ENCODE measurements around the gene CDC25B. TPM values are rescaled to one million over a fixed set of nuclear protein-coding genes. Genes with fewer than 3 reads are reported as not detected.

CDC25B gene
- total RNA-seq, 1 experiment from 2014 or later, result 69.6 TPM

DNA sequence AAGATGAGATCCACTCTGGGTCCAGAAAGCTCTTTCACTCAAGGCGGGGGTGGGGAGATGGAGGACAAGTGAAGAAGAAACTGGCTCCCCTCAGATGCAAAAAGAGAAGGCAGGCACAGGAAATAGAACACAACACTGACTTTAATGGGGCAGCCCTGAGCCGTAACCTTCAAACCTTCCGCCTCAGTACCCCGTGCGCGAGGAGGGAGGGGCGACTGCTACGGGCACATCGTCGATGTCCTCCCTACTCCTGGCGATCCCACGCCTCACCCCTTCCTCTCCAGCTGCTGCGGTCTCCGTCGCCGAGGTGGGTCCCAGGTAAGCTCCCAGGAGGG, 18.8 kb upstream of the CDC25B start:
- Mint-ChIP-seq H3K27me3 (ENCODE audit: unreplicated experiment) (peaks cover 30% of the 10 kb centered on the region), H3K9me3 (ENCODE audit: low read depth, unreplicated experiment) (no peaks in the 10 kb centered on the region), H3K4me3 (ENCODE audit: low read depth, unreplicated experiment) (peak overlapping the region; percentile 64)

DNA sequence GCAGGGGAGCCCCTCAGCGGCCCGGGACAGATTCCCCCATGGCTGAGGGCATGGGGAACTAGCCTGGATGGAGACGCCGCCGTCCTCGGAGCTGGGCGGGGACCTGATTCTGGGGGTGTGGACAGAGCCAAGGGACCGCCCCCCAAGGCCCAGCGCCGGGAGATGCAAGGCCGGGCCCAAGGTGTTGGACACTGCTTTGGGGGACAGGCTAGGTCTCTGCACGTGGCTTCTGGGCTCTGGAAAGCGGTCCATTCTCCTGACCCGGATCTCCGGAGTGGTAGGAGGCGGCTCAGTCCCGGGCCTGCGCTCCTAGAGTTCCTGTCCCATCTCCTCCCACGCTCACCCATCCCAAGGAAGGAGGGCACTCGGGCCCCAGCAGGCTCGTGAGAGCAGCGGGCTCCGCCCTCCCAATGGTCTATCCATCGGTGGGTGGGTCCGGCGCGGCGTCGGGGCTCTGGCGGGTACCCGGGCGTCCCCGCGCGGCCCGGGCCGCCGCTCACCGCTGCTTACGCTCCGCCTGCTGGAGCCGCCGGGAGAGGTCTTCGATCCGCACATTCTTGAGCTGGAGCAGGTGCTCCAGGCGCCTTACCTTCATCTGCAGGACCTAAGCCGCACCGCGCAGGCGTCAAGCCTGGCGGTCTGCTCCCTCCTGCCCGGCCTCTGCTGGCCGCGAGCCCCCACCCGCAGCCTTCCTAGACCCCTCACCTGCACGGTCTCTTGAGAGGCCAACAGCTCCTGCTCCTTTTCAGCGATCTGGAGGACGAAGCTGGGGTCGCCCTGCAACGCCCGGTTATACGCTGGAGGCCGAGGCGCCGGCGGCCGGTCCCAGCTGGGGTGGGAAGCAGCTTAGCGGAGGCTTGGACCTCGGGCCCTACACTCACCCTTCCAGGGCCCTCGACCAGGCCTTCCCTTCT, 18.1 kb upstream of the CDC25B start:
- Mint-ChIP-seq H3K27me3 (ENCODE audit: unreplicated experiment) (peaks cover 30% of the 10 kb centered on the region), H3K4me3 (ENCODE audit: low read depth, unreplicated experiment) (peak overlapping the region; percentile 64), H3K9me3 (ENCODE audit: low read depth, unreplicated experiment) (no peaks in the 10 kb centered on the region), H3K4me1 (ENCODE audit: low read depth, unreplicated experiment) (peaks cover 11% of the 10 kb centered on the region), H3K27ac (ENCODE audit: unreplicated experiment) (no peak overlapping the region), H3K36me3 (ENCODE audit: insufficient read depth, unreplicated experiment) (peaks cover 31% of the 10 kb centered on the region)
- DNase-seq, result peak; percentile 39
- BruUV-seq (replicated peaks), result no TSS peak
- CTCF ChIA-PET, result interaction anchor here (1.1 kb wide), 1 partner anchor 10 kb away, joined by 5 read pairs; the partner anchor contains the start of gene ADISSP
- intact Hi-C loops (cut with micrococcal nuclease; ENCODE audit: unreplicated experiment), result no loop called here
- TF ChIP-seq, protein P1, sequence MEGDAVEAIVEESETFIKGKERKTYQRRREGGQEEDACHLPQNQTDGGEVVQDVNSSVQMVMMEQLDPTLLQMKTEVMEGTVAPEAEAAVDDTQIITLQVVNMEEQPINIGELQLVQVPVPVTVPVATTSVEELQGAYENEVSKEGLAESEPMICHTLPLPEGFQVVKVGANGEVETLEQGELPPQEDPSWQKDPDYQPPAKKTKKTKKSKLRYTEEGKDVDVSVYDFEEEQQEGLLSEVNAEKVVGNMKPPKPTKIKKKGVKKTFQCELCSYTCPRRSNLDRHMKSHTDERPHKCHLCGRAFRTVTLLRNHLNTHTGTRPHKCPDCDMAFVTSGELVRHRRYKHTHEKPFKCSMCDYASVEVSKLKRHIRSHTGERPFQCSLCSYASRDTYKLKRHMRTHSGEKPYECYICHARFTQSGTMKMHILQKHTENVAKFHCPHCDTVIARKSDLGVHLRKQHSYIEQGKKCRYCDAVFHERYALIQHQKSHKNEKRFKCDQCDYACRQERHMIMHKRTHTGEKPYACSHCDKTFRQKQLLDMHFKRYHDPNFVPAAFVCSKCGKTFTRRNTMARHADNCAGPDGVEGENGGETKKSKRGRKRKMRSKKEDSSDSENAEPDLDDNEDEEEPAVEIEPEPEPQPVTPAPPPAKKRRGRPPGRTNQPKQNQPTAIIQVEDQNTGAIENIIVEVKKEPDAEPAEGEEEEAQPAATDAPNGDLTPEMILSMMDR (IDR thresholded peaks at IDR 0.05; ENCODE audit: unreplicated experiment), result no peak

More for the DNA sequence above, 18.8 kb upstream of the CDC25B start:
- peaks cover 10% of the 10 kb centered on the region for H3K4me1 Mint-ChIP-seq (ENCODE audit: low read depth, unreplicated experiment)
- peaks cover 26% of the 10 kb centered on the region for H3K36me3 Mint-ChIP-seq (ENCODE audit: insufficient read depth, unreplicated experiment)
- CTCF ChIA-PET, result no interaction called here
- no peak for DNase-seq
- TF ChIP-seq, protein P1 (IDR thresholded peaks at IDR 0.05; ENCODE audit: unreplicated experiment), result no peak
- H3K27ac Mint-ChIP-seq (ENCODE audit: unreplicated experiment), result no peak overlapping the region
- intact Hi-C loops (cut with micrococcal nuclease; ENCODE audit: unreplicated experiment), result no loop called here
- BruUV-seq (replicated peaks), result no TSS peak

DNA sequence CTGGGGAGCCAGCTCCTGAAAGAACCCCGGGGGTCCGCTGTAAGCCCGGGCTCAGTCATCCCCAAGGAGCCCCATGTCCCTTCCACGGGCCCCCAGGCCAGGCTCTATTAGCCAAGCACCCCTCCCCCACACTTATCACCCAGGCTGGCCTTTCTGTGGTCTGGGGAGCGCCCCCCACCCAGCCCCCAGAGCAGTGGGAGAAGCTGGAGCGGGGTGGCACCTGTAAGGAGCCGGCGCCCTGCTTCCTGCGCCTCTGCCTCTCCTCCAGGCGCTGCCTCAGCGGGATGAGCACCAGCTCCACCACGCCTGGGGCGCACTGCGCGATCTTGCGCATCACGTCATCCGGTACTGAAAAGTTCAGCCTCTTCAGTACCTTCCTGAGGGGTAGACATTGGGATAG, 17.1 kb upstream of the CDC25B start:
- peaks cover 40% of the 10 kb centered on the region for H3K36me3 Mint-ChIP-seq (ENCODE audit: insufficient read depth, unreplicated experiment)
- no TSS peak for BruUV-seq (replicated peaks)
- peaks cover 20% of the 10 kb centered on the region for H3K4me1 Mint-ChIP-seq (ENCODE audit: low read depth, unreplicated experiment)
- no peaks in the 10 kb centered on the region for H3K9me3 Mint-ChIP-seq (ENCODE audit: low read depth, unreplicated experiment)
- H3K27me3 Mint-ChIP-seq (ENCODE audit: unreplicated experiment), result peaks cover 30% of the 10 kb centered on the region
- DNase-seq, result no peak
- intact Hi-C loops (cut with micrococcal nuclease; ENCODE audit: unreplicated experiment), result no loop called here
- H3K4me3 Mint-ChIP-seq (ENCODE audit: low read depth, unreplicated experiment), result peak overlapping the region; percentile 64
- CTCF ChIA-PET, result no interaction called here
- no peak overlapping the region for H3K27ac Mint-ChIP-seq (ENCODE audit: unreplicated experiment)
- TF ChIP-seq, protein P1 (IDR thresholded peaks at IDR 0.05; ENCODE audit: unreplicated experiment), result no peak

DNA sequence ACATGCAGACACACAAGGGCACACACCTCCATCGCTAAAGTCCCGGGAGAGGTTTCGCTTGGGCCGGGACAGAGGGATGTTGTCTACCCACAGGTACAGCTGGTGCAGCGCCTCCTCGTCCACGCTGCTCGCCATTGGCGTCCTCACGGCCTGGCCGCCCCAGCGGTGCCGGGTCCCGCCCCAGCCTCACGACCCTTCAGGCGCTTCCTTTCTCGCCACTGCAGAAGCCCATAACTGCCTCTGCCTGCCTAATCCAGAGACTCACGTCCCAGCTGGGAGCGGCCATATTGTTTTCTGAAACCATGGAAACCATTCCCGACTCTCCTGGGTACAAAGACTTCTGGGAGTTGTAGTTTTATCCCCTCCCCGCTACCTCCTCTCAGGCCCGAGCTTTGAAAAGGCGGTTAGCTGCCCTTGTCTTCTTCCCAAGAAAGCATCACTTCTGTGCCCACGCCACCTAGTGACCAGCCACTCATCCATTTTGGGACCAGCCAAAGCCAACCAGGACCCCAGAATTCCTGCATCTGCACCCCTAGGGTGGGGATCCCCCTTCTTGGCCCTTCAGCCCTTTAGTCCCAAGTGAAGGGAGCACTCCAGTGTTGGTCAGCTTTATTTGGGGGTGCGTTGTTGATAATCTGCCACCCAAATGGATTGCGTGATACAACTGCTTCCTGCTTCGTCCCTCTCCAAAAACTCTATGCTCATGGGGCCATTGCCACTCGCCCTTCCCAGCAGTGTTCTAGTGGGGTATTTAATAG, 14.8 kb upstream of the CDC25B start, which contains the start of gene SPEF1:
Gene SPEF1 (minus strand): TSS at position 296 of the 758 bp plus-strand sequence. CDS start 161 bp downstream, at position 135.
- DNase-seq, result peak; percentile 73
- TF ChIP-seq, protein P1 (IDR thresholded peaks at IDR 0.05; ENCODE audit: unreplicated experiment), result peak; percentile 22
- H3K4me3 Mint-ChIP-seq (ENCODE audit: low read depth, unreplicated experiment), result peak within 1 kb of the TSS; percentile 78
- H3K9me3 Mint-ChIP-seq (ENCODE audit: low read depth, unreplicated experiment), result no peaks in the 10 kb centered on the region
- peaks cover 30% of the 10 kb centered on the region for H3K27me3 Mint-ChIP-seq (ENCODE audit: unreplicated experiment)
- no TSS peak for BruUV-seq (replicated peaks)
- CTCF ChIA-PET, result interaction anchor here (0.7 to 1.2 kb wide), 3 partner anchors 13 to 39 kb away, joined by 3 to 5 read pairs (median 5); partner anchors contain the start of genes ADISSP and AP5S1
- H3K27ac Mint-ChIP-seq (ENCODE audit: unreplicated experiment), result peak within 1 kb of the TSS; percentile 34
- peaks cover 50% of the 10 kb centered on the region for H3K36me3 Mint-ChIP-seq (ENCODE audit: insufficient read depth, unreplicated experiment)
- peaks cover 20% of the 10 kb centered on the region for H3K4me1 Mint-ChIP-seq (ENCODE audit: low read depth, unreplicated experiment)
- intact Hi-C loops (cut with micrococcal nuclease; ENCODE audit: unreplicated experiment), result no loop called here
